ENCODE measurements around the gene PLCB1. TPM values are rescaled to one million over a fixed set of nuclear protein-coding genes. Genes with fewer than 3 reads are reported as not detected.

Gene PLCB1
- total and polyA plus RNA-seq, 2 of the 4 experiments (the other 2 are of a cell fraction): 5.6 to 16.1 TPM

DNA sequence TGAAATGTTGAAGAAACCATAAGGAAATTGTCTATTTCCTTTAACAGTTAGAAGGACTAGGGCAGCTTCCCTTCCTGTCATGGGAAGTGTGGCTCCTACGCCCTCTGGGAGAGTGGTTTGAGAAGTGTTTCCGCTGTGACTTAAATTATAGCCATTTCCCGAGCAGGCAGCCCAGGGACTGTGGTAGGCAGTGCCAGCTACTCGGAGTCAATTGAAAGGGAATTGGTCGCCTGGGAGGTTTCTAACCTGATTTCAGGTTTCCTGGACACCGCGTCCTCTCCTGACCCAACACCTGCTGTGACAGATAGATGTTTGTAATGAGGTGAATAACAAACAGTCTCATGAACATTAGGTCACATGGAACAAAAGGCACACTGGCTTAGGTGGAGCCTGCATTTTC is 680.8 kb downstream of the PLCB1 start:
- Histone ChIP-seq H3K27ac (ENCODE audit: insufficient read depth, low read length) (no peak overlapping the region), H2BK120ac (ENCODE audit: low read depth, low read length) (no peak overlapping the region), H2AK9ac (replicated peaks; ENCODE audit: low read depth, low read length, poor library complexity) (no peak overlapping the region), H4K8ac (ENCODE audit: low read depth in 2 of 2, low read length in 2 of 2) (no peak overlapping the region), H3K4me2 (ENCODE audit: low read depth, low read length) (no peak overlapping the region), H2AFZ (replicated peaks; ENCODE audit: low read length, poor library complexity) (no peak overlapping the region), H3K9ac (ENCODE audit: low read depth, low read length) (no peak overlapping the region), H3K23ac (ENCODE audit: low read depth, low read length) (no peak overlapping the region), H3K79me1 (ENCODE audit: low read depth in 1 of 2, low read length in 2 of 2) (no peaks in the 10 kb centered on the region), H4K20me1 (ENCODE audit: insufficient read depth, low read length) (no peaks in the 10 kb centered on the region), H3K4ac (ENCODE audit: low read depth, low read length) (no peak overlapping the region), H3K4me3 (ENCODE audit: insufficient read depth, low read depth, low read length) (no peak overlapping the region), H3K18ac (ENCODE audit: low read depth, low read length) (no peak overlapping the region), H3K14ac (replicated peaks; ENCODE audit: low read depth, low read length) (no peak overlapping the region), H3K9me3 (ENCODE audit: control insufficient read depth, insufficient read depth, low read length) (no peaks in the 10 kb centered on the region), H3K56ac (ENCODE audit: extremely low read depth, insufficient read depth, low read length) (no peak overlapping the region), H4K5ac (ENCODE audit: low read depth, low read length) (no peak overlapping the region), H2AK5ac (ENCODE audit: low read depth, low read length) (no peak overlapping the region), H3K9me1 (ENCODE audit: insufficient read depth, low read length) (no peaks in the 10 kb centered on the region), H2BK5ac (ENCODE audit: low read depth, low read length, poor library complexity, severe bottlenecking) (no peak overlapping the region), H2BK20ac (ENCODE audit: low read depth, low read length) (no peak overlapping the region), H4K91ac (ENCODE audit: insufficient read depth, low read depth, low read length) (no peak overlapping the region), H3K36me3 (ENCODE audit: control insufficient read depth, insufficient read depth, low read length) (no peaks in the 10 kb centered on the region), H3K4me1 (ENCODE audit: control insufficient read depth, insufficient read depth, low read length) (no peaks in the 10 kb centered on the region), H2BK15ac (ENCODE audit: low read depth, low read length) (no peak overlapping the region), H3K27me3 (ENCODE audit: control insufficient read depth, insufficient read depth, low read length) (no peaks in the 10 kb centered on the region)
- TF ChIP-seq, protein P1, sequence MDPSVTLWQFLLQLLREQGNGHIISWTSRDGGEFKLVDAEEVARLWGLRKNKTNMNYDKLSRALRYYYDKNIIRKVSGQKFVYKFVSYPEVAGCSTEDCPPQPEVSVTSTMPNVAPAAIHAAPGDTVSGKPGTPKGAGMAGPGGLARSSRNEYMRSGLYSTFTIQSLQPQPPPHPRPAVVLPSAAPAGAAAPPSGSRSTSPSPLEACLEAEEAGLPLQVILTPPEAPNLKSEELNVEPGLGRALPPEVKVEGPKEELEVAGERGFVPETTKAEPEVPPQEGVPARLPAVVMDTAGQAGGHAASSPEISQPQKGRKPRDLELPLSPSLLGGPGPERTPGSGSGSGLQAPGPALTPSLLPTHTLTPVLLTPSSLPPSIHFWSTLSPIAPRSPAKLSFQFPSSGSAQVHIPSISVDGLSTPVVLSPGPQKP (IDR thresholded peaks at IDR 0.05; ENCODE audit: borderline replicate concordance, low read depth, low read length): no peak
- TF ChIP-seq CHD1 (IDR thresholded peaks at IDR 0.05; ENCODE audit: low read depth, low read length) (no peak), MXI1 (IDR thresholded peaks at IDR 0.05; ENCODE audit: borderline replicate concordance, low read depth, low read length) (no peak), BHLHE40 (IDR thresholded peaks at IDR 0.05; ENCODE audit: low read depth, low read length) (no peak), RFX5 (IDR thresholded peaks at IDR 0.05; ENCODE audit: low read depth, low read length) (no peak), CEBPB (IDR thresholded peaks at IDR 0.05; ENCODE audit: low read depth, low read length) (no peak), NFE2L2 (IDR thresholded peaks at IDR 0.05; ENCODE audit: low read depth, low read length) (no peak), POLR2A (IDR thresholded peaks at IDR 0.05; ENCODE audit: low read depth, low read length) (no peak), MAFK (IDR thresholded peaks at IDR 0.05; ENCODE audit: low read depth, low read length) (no peak), MAZ (IDR thresholded peaks at IDR 0.05; ENCODE audit: borderline replicate concordance, low read depth, low read length) (no peak), FOS (IDR thresholded peaks at IDR 0.05; ENCODE audit: low read depth, low read length) (no peak)
- TF ChIP-seq, protein P2, sequence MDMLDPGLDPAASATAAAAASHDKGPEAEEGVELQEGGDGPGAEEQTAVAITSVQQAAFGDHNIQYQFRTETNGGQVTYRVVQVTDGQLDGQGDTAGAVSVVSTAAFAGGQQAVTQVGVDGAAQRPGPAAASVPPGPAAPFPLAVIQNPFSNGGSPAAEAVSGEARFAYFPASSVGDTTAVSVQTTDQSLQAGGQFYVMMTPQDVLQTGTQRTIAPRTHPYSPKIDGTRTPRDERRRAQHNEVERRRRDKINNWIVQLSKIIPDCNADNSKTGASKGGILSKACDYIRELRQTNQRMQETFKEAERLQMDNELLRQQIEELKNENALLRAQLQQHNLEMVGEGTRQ (IDR thresholded peaks at IDR 0.05; ENCODE audit: low read depth, low read length): no peak
- TF ChIP-seq, protein P3, sequence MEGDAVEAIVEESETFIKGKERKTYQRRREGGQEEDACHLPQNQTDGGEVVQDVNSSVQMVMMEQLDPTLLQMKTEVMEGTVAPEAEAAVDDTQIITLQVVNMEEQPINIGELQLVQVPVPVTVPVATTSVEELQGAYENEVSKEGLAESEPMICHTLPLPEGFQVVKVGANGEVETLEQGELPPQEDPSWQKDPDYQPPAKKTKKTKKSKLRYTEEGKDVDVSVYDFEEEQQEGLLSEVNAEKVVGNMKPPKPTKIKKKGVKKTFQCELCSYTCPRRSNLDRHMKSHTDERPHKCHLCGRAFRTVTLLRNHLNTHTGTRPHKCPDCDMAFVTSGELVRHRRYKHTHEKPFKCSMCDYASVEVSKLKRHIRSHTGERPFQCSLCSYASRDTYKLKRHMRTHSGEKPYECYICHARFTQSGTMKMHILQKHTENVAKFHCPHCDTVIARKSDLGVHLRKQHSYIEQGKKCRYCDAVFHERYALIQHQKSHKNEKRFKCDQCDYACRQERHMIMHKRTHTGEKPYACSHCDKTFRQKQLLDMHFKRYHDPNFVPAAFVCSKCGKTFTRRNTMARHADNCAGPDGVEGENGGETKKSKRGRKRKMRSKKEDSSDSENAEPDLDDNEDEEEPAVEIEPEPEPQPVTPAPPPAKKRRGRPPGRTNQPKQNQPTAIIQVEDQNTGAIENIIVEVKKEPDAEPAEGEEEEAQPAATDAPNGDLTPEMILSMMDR (conservative IDR thresholded peaks at IDR 0.05; ENCODE audit: low read depth, low read length): no peak
- intact Hi-C loops (cut with micrococcal nuclease) (no loop called here), dilution Hi-C loops (cut with HindIII; ENCODE audit: low sequenced_read_pairs, unreplicated experiment) (no loop called here), in situ Hi-C loops (cut with MboI; ENCODE audit: low sequenced_read_pairs) (no loop called here)
- BruUV-seq (replicated peaks): no TSS peak
- ChIA-PET POLR2A (ENCODE audit: unreplicated experiment) (no interaction called here), CTCF (no interaction called here)
- ATAC-seq (ENCODE audit: low read depth): no peak
- 100% methylated on average over 1 of the region's 7 CpGs; no CpG with 5 or more reads in 1 of the 2 experiments for WGBS, 2 experiments (ENCODE audit: extremely low coverage in 2 of 2, insufficient read length in 1 of 2)
- no peak for DNase-seq
